ENCODE data around the gene PLS1.
A peak's percentile ranks its signal among the peaks of the same experiment; 100 is the strongest.
"Not testable (repeated sequence)": the region's sequence is repeated elsewhere in the genome, so short reads cannot be mapped to it uniquely, and the experiment has no call there.

PLS1 gene

DNA sequence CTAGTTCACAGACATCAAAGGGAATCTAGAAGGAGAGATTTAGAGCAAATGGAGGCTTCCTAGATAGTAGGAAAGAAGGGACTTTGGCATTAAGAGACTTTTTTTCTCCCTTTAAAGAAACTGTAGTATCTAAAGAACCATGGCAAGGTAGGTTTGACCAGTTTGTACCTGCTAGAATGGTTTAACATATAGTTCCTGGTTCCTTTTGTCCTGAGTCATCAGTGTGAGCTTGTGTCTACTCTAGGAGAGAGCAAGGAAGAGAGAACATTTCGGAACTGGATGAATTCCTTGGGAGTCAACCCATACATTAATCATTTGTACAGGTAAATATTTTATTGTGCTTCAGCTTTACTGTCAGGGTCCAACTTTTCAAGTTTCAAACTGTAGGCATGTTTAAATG lies 98.0 kb downstream of the PLS1 start:
- no peak overlapping the region for H3K4me3 ChIP-seq (ENCODE audit: control insufficient read depth, low read depth, low read length)
- TF ChIP-seq, protein P1, sequence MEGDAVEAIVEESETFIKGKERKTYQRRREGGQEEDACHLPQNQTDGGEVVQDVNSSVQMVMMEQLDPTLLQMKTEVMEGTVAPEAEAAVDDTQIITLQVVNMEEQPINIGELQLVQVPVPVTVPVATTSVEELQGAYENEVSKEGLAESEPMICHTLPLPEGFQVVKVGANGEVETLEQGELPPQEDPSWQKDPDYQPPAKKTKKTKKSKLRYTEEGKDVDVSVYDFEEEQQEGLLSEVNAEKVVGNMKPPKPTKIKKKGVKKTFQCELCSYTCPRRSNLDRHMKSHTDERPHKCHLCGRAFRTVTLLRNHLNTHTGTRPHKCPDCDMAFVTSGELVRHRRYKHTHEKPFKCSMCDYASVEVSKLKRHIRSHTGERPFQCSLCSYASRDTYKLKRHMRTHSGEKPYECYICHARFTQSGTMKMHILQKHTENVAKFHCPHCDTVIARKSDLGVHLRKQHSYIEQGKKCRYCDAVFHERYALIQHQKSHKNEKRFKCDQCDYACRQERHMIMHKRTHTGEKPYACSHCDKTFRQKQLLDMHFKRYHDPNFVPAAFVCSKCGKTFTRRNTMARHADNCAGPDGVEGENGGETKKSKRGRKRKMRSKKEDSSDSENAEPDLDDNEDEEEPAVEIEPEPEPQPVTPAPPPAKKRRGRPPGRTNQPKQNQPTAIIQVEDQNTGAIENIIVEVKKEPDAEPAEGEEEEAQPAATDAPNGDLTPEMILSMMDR (conservative IDR thresholded peaks at IDR 0.05; ENCODE audit: control insufficient read depth, insufficient read depth, low read depth, low read length): no peak
- no peak for DNase-seq (ENCODE audit: low read depth)

DNA sequence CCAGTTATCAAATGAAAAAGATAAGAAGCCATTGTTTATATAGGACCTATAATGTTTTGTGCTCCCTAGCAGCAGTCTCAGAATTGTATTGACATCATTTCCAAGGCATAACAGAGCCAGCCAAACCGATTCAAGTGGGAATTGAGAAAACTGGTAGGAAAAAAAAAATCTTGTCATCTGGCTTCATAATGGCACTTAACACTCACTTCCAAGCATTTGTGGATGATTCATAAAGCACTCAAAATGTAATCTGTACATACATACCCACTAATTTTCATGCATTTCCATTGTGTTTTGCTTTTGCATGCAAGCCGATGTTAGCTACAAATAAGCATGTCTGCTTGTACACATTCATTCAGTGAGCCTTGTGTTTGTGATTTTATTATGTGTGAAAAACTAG lies 109.0 kb downstream of the PLS1 start:
- DNase-seq (ENCODE audit: low read depth): peak; percentile 5
- no peak overlapping the region for H3K4me3 ChIP-seq (ENCODE audit: control insufficient read depth, low read depth, low read length)
- TF ChIP-seq, protein P1 (conservative IDR thresholded peaks at IDR 0.05; ENCODE audit: control insufficient read depth, insufficient read depth, low read depth, low read length): no peak

DNA sequence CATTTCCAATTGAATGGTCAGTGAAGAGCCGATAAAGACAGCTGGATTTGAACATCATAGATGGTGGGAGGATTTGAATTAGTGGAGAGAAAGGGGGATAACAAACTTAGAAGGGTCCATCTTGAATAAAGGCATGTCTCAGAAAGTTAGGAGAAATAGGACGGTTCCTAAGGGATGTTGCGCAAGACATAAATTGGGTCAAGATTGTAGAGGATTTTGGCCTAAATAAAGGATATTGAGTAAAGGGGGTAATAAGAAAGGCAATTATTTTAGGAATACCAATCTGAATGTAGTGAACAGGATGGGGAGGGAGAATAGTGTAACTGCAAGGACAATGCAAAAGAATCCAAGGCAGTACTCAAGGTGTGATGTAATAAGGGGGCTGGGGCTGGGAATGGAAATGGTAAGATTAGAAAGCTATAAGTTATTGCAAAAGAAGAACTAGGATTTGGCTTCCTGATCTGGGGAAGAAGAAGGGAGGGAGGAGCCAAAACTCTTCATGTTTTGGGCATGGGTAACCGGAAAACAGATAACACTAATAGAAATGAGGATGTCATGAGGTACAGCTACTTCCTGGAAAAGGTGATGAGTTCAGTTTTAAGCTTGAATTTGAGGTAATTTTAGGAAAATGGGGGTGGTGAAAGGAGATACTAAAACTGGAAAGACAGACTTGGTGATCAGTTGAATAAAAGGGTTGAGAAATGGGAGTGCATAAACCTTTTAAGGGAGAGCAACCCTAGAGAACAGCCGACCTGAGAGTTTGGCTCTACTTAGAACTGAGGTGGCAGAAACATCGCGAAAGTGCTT lies 110.3 kb downstream of the PLS1 start:
- DNase-seq (ENCODE audit: low read depth): no peak
- TF ChIP-seq, protein P1 (conservative IDR thresholded peaks at IDR 0.05; ENCODE audit: control insufficient read depth, insufficient read depth, low read depth, low read length): no peak
- H3K4me3 ChIP-seq (ENCODE audit: control insufficient read depth, low read depth, low read length): no peak overlapping the region

DNA sequence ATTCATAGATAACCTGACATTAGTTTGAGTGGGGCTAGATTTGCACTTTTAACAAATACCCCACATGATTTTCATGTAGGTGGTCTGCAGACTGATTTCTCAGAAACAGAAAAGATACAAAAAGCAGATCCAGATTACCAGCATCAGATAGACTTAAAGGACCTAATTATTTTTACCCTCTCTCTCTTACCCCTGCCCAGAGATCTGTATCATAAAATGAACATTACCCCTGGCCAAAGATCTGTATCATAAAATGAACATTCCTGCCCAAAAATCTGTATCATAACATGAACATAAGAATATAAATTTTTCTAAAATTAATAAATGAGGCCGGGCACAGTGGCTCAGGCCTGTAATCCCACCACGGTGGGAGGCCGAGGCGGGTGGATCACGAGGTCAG lies 113.0 kb downstream of the PLS1 start:
- H3K4me3 ChIP-seq (ENCODE audit: control insufficient read depth, low read depth, low read length): no peak overlapping the region
- TF ChIP-seq, protein P1 (conservative IDR thresholded peaks at IDR 0.05; ENCODE audit: control insufficient read depth, insufficient read depth, low read depth, low read length): no peak
- no peak for DNase-seq (ENCODE audit: low read depth)

DNA sequence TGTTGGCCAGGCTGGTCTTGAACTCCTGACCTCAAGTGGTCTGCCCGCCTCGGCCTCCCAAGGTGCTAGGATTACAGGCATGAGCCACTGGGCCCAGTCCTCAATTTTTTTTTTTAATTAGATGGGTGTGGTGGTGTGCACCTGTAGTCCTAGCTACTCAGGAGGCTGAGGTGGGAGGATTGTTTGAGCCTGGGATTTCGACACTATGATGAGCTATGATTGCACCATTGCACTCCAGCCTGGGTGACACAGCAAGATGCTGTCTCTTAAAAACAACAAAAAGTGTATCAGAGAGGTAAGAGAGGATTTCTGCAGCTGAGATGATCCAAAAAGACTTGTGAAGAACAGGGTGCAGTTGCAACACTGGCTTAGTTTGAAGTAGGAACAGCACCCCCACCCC lies 118.7 kb downstream of the PLS1 start:
- not testable (repeated sequence) for H3K4me3 ChIP-seq (ENCODE audit: control insufficient read depth, low read depth, low read length); DNase-seq (ENCODE audit: low read depth)

DNA sequence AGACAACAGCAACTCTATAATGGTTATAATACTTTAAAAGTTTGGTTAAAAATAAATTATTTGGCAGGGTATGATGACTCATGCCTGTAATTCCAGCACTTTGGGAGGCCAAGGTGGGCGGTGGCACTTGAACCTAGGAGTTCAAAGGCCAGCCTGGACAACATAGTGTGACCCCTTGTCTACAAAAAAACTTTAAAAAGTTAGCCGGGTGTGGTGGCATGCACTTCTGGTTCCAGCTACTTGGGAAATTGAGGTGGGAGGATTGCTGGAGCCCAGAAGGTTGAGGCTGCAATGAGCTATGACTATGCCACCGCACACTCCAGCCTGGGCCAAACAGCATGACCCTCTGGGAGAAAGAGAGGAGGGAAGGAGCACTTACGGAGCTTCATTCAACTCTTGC lies 119.9 kb downstream of the PLS1 start:
- TF ChIP-seq, protein P1 (conservative IDR thresholded peaks at IDR 0.05; ENCODE audit: control insufficient read depth, insufficient read depth, low read depth, low read length): no peak
- DNase-seq (ENCODE audit: low read depth): no peak
- no peak overlapping the region for H3K4me3 ChIP-seq (ENCODE audit: control insufficient read depth, low read depth, low read length)

DNA sequence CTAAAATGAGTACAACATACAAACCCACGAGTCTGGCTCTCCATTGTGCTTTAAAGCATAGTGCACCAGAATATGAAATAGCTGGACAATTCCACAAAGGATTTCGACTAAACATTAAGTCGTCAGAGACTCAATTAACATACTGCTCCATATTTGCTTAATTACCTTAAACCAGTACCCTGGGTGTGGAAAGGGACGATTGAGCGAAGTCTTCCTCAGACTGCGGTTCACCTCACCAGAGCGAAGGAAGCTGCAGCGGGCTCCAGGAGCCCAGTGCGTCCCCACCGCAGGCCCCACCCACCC lies 127.4 kb downstream of the PLS1 start:
- no peak for DNase-seq (ENCODE audit: low read depth)
- TF ChIP-seq, protein P1 (conservative IDR thresholded peaks at IDR 0.05; ENCODE audit: control insufficient read depth, insufficient read depth, low read depth, low read length): no peak
- H3K4me3 ChIP-seq (ENCODE audit: control insufficient read depth, low read depth, low read length): peak overlapping the region; percentile 74
